GM12801 (cell line): ENCODE results near the gene SAC3D1.

Experiments used
- TF ChIP-seq, protein P1 (sequence below): IDR thresholded peaks from one replicate; pipeline ENCODE4 v1.5.1; 2011; ENCODE audit warnings: control low read depth; ENCODE audit not compliant: insufficient read length; ENCODE audit errors: extremely low read depth

Gene SAC3D1

DNA sequence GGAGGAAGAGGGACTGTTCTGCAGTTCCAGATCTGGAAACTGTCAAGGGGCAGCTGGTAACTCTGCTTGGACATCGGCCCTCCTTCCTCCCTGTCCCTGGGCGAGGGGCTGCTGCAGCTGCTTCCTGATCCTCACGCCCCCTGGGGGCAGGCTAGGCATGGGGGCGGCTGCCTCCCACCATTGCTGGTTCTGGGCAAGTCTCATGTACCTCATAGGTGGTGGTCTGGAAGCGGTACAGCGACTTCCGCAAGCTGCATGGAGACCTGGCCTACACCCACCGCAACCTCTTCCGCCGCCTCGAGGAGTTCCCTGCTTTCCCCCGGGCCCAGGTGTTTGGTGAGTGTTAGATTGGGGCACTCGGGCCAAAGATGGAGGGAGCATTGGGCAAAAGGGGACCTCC is 8.8 kb upstream of the SAC3D1 start:
- TF ChIP-seq, protein P1, sequence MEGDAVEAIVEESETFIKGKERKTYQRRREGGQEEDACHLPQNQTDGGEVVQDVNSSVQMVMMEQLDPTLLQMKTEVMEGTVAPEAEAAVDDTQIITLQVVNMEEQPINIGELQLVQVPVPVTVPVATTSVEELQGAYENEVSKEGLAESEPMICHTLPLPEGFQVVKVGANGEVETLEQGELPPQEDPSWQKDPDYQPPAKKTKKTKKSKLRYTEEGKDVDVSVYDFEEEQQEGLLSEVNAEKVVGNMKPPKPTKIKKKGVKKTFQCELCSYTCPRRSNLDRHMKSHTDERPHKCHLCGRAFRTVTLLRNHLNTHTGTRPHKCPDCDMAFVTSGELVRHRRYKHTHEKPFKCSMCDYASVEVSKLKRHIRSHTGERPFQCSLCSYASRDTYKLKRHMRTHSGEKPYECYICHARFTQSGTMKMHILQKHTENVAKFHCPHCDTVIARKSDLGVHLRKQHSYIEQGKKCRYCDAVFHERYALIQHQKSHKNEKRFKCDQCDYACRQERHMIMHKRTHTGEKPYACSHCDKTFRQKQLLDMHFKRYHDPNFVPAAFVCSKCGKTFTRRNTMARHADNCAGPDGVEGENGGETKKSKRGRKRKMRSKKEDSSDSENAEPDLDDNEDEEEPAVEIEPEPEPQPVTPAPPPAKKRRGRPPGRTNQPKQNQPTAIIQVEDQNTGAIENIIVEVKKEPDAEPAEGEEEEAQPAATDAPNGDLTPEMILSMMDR = no peak

DNA sequence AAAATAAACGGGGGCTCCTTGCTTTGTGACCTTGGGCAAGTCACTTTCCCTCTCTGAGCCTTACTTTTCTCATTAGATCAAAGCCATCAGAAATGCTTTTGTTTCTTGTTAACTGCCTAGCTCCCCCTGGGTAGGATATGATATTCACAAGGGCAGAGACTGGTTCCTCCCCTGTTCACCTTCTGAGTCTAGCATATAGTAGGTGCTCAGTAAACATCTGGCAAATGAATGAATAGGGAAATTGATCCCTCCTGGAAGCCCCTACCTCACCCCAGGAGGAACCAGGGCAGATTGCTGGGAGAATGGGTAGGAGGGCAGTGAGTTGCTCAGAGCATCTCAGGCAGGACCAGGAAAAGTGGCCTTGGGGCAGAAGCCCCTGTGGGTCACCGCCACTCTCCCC is 6.6 kb upstream of the SAC3D1 start:
- TF ChIP-seq, protein P1 = no peak

DNA sequence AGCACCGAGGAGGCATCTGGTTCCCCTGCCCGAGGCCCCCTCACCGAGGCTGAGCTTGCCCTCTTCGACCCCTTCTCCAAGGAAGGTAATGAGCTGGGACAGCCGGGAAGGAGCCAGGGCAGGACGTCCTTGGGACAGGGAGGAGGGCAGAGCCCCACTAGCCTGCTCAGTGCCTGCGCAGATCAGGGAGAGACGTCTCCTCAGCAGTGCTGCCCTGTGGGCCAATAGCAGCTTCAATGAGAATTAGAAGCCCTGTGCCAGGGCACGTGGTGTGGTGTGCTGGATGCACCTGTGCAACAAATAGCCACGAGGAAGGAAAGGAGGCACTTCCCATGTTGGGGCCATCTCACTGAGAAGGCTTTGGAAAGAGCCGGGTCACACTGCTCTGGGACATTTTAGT is 5.4 kb upstream of the SAC3D1 start:
- TF ChIP-seq, protein P1 = no peak

DNA sequence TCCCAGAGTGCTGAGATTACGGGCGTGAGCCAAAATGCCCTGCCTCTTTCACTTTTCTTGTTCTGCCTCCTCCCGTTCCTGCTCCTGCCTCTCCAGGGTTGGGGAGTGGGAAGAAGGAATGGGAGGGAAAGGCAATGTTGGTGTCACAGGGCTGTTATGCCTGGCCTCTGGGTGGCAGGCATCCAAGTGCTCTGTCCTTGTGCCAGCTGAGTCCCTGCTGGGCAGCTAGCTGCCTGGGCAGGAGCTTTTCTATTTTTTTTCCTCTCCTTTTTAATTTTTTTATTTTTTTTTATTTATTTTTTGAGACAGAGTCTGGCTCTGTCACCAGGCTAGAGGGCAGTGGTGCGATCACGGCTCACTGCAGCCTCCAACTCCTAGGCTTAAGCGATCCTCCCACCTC is 4.1 kb upstream of the SAC3D1 start:
- TF ChIP-seq, protein P1 = no peak

DNA sequence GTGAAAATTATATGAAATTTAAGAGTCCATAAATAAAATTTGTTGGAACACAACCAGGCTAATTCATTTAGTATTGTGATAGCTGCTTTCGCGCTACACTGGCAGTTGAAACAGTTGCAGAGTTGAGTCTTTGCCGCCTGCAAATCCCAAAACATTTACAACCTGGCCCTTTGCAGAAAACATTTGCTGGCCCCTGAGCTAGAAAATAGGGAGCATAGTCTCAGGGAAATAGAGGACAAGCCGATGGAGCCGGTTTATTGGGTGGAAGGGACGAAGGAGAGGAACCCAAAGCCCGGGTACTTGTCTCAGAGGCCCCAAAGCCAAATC is 527 bp upstream of the SAC3D1 start:
- TF ChIP-seq, protein P1 = no peak

DNA sequence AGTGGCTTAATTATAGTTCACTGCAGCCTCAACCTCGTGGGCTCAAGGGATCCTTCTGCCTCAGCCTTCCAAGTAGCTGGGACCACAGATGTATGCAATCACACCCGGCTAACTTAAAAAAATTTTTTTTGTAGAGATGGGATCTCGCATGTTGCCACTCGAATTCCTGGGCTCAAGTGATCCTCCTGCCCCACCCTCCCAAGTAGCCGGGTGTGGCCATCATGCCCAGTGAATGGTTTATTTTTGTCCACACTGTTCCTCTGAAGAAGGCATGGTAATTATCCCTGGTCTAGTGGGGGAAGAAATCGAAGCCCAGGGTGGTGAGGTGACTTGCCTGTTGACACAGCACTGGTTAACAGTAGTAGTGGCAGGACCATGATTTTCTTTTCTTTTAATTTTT is 1.9 kb downstream of the SAC3D1 start:
- TF ChIP-seq, protein P1 = no peak

DNA sequence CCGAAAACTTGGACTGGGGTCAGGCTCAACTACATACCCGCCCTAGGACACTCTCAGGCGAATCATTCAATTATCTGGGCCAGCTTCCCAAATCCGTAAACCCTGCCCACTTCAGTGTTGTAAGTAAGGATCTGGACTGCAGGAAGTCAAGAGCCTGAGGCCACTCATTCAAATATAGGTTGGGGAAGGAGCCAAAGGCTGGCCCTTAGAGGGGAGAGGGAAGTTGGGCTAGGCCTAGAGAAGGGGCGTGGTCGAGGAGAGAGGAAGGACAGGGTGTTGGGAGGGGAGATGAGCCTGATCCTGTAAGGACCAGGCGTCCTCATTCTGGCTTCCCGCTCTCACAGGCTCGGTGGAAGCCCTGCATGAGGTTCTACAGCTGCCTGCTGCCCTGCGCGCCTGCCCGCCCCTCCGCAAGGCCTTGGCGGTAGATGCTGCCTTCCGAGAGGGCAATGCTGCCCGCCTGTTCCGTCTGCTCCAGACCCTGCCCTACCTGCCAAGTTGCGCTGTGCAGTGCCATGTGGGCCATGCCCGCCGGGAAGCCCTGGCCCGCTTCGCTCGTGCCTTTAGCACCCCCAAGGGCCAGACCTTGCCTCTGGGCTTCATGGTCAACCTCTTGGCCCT is 3.0 kb downstream of the SAC3D1 start:
- TF ChIP-seq, protein P1 = no peak
